Endodermal cell (in vitro differentiated cells): ENCODE results near the gene MAP3K21. TPM values are rescaled to one million over a fixed set of nuclear protein-coding genes. Genes with fewer than 3 reads are reported as not detected.

Experiments used
- DNase-seq: peaks from one replicate; pipeline ENCODE4 v3.0.0-alpha.2; 2017
- H3K27ac ChIP-seq: 2 replicates; pipeline ENCODE4 v1.5.1; 2013; ENCODE audit warnings: mild to moderate bottlenecking, low read depth, low read length, moderate library complexity
- H3K27me3 ChIP-seq: 2 replicates; pipeline ENCODE4 v1.6.1; 2013; ENCODE audit warnings: mild to moderate bottlenecking, low read length, moderate library complexity; ENCODE audit not compliant: insufficient read depth, control insufficient read depth, poor library complexity, severe bottlenecking
- H3K36me3 ChIP-seq: 2 replicates; pipeline ENCODE4 v1.7.0; 2013; ENCODE audit warnings: mild to moderate bottlenecking, low read length, moderate library complexity; ENCODE audit not compliant: control insufficient read depth, insufficient read depth
- H3K4me1 ChIP-seq: one replicate; pipeline ENCODE4 v1.7.0; 2013; ENCODE audit warnings: low read length; ENCODE audit not compliant: control insufficient read depth, insufficient read depth
- H3K4me3 ChIP-seq: 2 replicates; pipeline ENCODE4 v1.5.1; 2013; ENCODE audit warnings: mild to moderate bottlenecking, low read length, moderate library complexity
- H3K9ac ChIP-seq: 2 replicates; pipeline ENCODE4 v1.6.1; 2013; ENCODE audit warnings: mild to moderate bottlenecking, low read length, moderate library complexity; ENCODE audit not compliant: poor library complexity, severe bottlenecking; ENCODE audit errors: extremely low read depth
- H3K9me3 ChIP-seq: 2 replicates; pipeline ENCODE4 v1.6.1; 2013; ENCODE audit warnings: mild to moderate bottlenecking, low read length, moderate library complexity; ENCODE audit not compliant: control insufficient read depth
- H3K27ac Mint-ChIP-seq: 2 replicates; pipeline ENCODE4 v1.8.0; 2020; ENCODE audit warnings: mixed read lengths
- H3K27me3 Mint-ChIP-seq: 2 replicates; pipeline ENCODE4 v1.8.0; 2021; ENCODE audit warnings: mild to moderate bottlenecking, mixed read lengths; ENCODE audit not compliant: insufficient read depth
- H3K36me3 Mint-ChIP-seq: 2 replicates; pipeline ENCODE4 v1.8.0; 2020; ENCODE audit warnings: low read depth, mixed read lengths
- H3K4me1 Mint-ChIP-seq: 2 replicates; pipeline ENCODE4 v1.8.0; 2020; ENCODE audit warnings: mixed read lengths
- H3K4me3 Mint-ChIP-seq: 2 replicates; pipeline ENCODE4 v1.8.0; 2020; ENCODE audit warnings: mild to moderate bottlenecking, moderate library complexity, mixed read lengths
- H3K9me3 Mint-ChIP-seq: 2 replicates; pipeline ENCODE4 v1.8.0; 2020; ENCODE audit warnings: mild to moderate bottlenecking, mixed read lengths
- CTCF ChIP-seq: fragments of 200-600 bp; sonication (generic); conservative IDR thresholded peaks from 2 replicates; pipeline ENCODE4 v1.5.0; 2021; ENCODE audit warnings: antibody characterized with exemption, mild to moderate bottlenecking
- WGBS, 2 experiments: methylation state at CpG; one replicate each; pipeline versions ENCODE4 v1.1.5 to v1.1.7; 2013; ENCODE audit warnings: missing lambda C conversion rate in 2 of 2, mixed read lengths in 1 of 2; ENCODE audit not compliant: insufficient coverage in 1 of 2, insufficient read length in 1 of 2; 5-methylcytosine and 5-hydroxymethylcytosine counted together
- total RNA-seq, 2 donors: library from RNA; stranded (reverse); fragmentation: NEBNext Ultra II Directional in 1 of 2; extraction: Animal tissue kit (Norgen Biotek cat#: 25700) in 1 of 2; gene quantifications; 2 replicates in 1 of 2; 3 replicates in 1 of 2; pipeline ENCODE4 v1.2.1, GENCODE V29; 2021

Gene MAP3K21
- total RNA-seq, 2 donors from 2014 or later, result 9.4 to 14.6 TPM

GRCh38 chr1:233340966-233341516 lies 13.5 kb downstream of the MAP3K21 start:
- no peaks in the 10 kb centered on the region for H3K36me3 ChIP-seq
- H3K4me3 Mint-ChIP-seq, result no peak overlapping the region
- no peak for TF ChIP-seq CTCF
- H3K4me1 Mint-ChIP-seq, result peaks cover 4% of the 10 kb centered on the region
- no peaks in the 10 kb centered on the region for H3K9me3 ChIP-seq
- H3K9ac ChIP-seq, result no peak overlapping the region
- no peaks in the 10 kb centered on the region for H3K27me3 ChIP-seq
- H3K36me3 Mint-ChIP-seq, result peaks cover 3% of the 10 kb centered on the region
- WGBS, 2 experiments, result 83 to 93% methylated on average over 3 to 4 of the region's 4 CpGs
- H3K27ac Mint-ChIP-seq, result no peak overlapping the region
- no peak overlapping the region for H3K4me3 ChIP-seq
- H3K27ac ChIP-seq, result no peak overlapping the region
- H3K4me1 ChIP-seq, result no peaks in the 10 kb centered on the region
- H3K27me3 Mint-ChIP-seq, result no peaks in the 10 kb centered on the region
- DNase-seq, result no peak
- H3K9me3 Mint-ChIP-seq, result peaks cover 4% of the 10 kb centered on the region

- Histone ChIP-seq H3K27me3 (no peaks in the 10 kb centered on the region), H3K9me3 (no peaks in the 10 kb centered on the region), H3K4me3 (no peak overlapping the region), H3K27ac (no peak overlapping the region), H3K4me1 (no peaks in the 10 kb centered on the region), H3K9ac (no peak overlapping the region), H3K36me3 (no peaks in the 10 kb centered on the region)
- Mint-ChIP-seq H3K36me3 (peaks cover 3% of the 10 kb centered on the region), H3K9me3 (peaks cover 4% of the 10 kb centered on the region), H3K27ac (no peak overlapping the region), H3K4me1 (peaks cover 4% of the 10 kb centered on the region), H3K27me3 (no peaks in the 10 kb centered on the region), H3K4me3 (no peak overlapping the region)
- DNase-seq, result no peak
- no peak for TF ChIP-seq CTCF
Measured at GRCh38 chr1:233342086-233342485, 14.6 kb downstream of the MAP3K21 start.

- no peak for DNase-seq
- H3K4me1 Mint-ChIP-seq, result no peaks in the 10 kb centered on the region
- H3K27ac Mint-ChIP-seq, result no peak overlapping the region
- no peaks in the 10 kb centered on the region for H3K27me3 ChIP-seq
- no peak overlapping the region for H3K27ac ChIP-seq
- no peaks in the 10 kb centered on the region for H3K9me3 ChIP-seq
- H3K4me1 ChIP-seq, result no peaks in the 10 kb centered on the region
- 89% methylated on average over 1 of the region's 1 CpG; no CpG with 5 or more reads in 1 of the 2 experiments for WGBS, 2 experiments
- no peaks in the 10 kb centered on the region for H3K36me3 ChIP-seq
- no peak overlapping the region for H3K4me3 Mint-ChIP-seq
- no peak for TF ChIP-seq CTCF
- no peak overlapping the region for H3K4me3 ChIP-seq
- no peaks in the 10 kb centered on the region for H3K27me3 Mint-ChIP-seq
- H3K9ac ChIP-seq, result no peak overlapping the region
- H3K9me3 Mint-ChIP-seq, result peaks cover 4% of the 10 kb centered on the region
- H3K36me3 Mint-ChIP-seq, result peaks cover 3% of the 10 kb centered on the region
Measured at GRCh38 chr1:233343262-233343661, 15.7 kb downstream of the MAP3K21 start.
